ENCODE measurements around the gene IFT43. TPM values are rescaled to one million over a fixed set of nuclear protein-coding genes. Genes with fewer than 3 reads are reported as not detected.

Gene IFT43
- total RNA-seq, 1 experiment from 2014 or later: 54.9 TPM

GRCh38 chr14:76083796-76084765, 98.5 kb downstream of the IFT43 start:
- Histone ChIP-seq H3K4me3 (no peak overlapping the region), H3K27me3 (no peaks in the 10 kb centered on the region), H3K36me3 (no peaks in the 10 kb centered on the region), H3K9me3 (no peaks in the 10 kb centered on the region)
- DNase-seq: no peak

GRCh38 chr14:76085358-76085757, 99.8 kb downstream of the IFT43 start:
- no peak for DNase-seq
- Histone ChIP-seq H3K36me3 (no peaks in the 10 kb centered on the region), H3K27me3 (no peaks in the 10 kb centered on the region), H3K9me3 (no peaks in the 10 kb centered on the region), H3K4me3 (no peak overlapping the region)

GRCh38 chr14:76086636-76087035, 101.1 kb downstream of the IFT43 start:
- H3K27me3 ChIP-seq: no peaks in the 10 kb centered on the region
- H3K4me3 ChIP-seq: no peak overlapping the region
- DNase-seq: no peak
- H3K9me3 ChIP-seq: no peaks in the 10 kb centered on the region
- no peaks in the 10 kb centered on the region for H3K36me3 ChIP-seq

GRCh38 chr14:76088326-76088725, 102.8 kb downstream of the IFT43 start:
- no peak overlapping the region for H3K4me3 ChIP-seq
- no peaks in the 10 kb centered on the region for H3K9me3 ChIP-seq
- no peak for DNase-seq

GRCh38 chr14:76088771-76089571, 103.4 kb downstream of the IFT43 start:
- no peaks in the 10 kb centered on the region for H3K36me3 ChIP-seq
- DNase-seq: no peak
- H3K27me3 ChIP-seq: no peaks in the 10 kb centered on the region
- H3K9me3 ChIP-seq: no peaks in the 10 kb centered on the region
- no peak overlapping the region for H3K4me3 ChIP-seq

More at GRCh38 chr14:76088326-76088725, 102.8 kb downstream of the IFT43 start:
- no peaks in the 10 kb centered on the region for H3K36me3 ChIP-seq
- H3K27me3 ChIP-seq: no peaks in the 10 kb centered on the region

GRCh38 chr14:76089575-76089974, 104.0 kb downstream of the IFT43 start:
- H3K27me3 ChIP-seq: no peaks in the 10 kb centered on the region
- DNase-seq: no peak
- H3K9me3 ChIP-seq: no peaks in the 10 kb centered on the region
- H3K4me3 ChIP-seq: no peak overlapping the region
- no peaks in the 10 kb centered on the region for H3K36me3 ChIP-seq

- DNase-seq: no peak
- Histone ChIP-seq H3K27me3 (no peaks in the 10 kb centered on the region), H3K9me3 (no peaks in the 10 kb centered on the region), H3K36me3 (no peaks in the 10 kb centered on the region), H3K4me3 (no peak overlapping the region)
Observed at GRCh38 chr14:76090616-76091391, 105.2 kb downstream of the IFT43 start.

GRCh38 chr14:76093077-76093476, 107.5 kb downstream of the IFT43 start:
- no peak for DNase-seq
- Histone ChIP-seq H3K36me3 (no peaks in the 10 kb centered on the region), H3K27me3 (no peaks in the 10 kb centered on the region), H3K4me3 (no peak overlapping the region), H3K9me3 (no peaks in the 10 kb centered on the region)

GRCh38 chr14:76096257-76096656, 110.7 kb downstream of the IFT43 start:
- no peak overlapping the region for H3K4me3 ChIP-seq
- no peaks in the 10 kb centered on the region for H3K36me3 ChIP-seq
- H3K27me3 ChIP-seq: no peaks in the 10 kb centered on the region
- DNase-seq: no peak
- H3K9me3 ChIP-seq: no peaks in the 10 kb centered on the region

GRCh38 chr14:76097547-76097946, 112.0 kb downstream of the IFT43 start:
- Histone ChIP-seq H3K27me3 (no peaks in the 10 kb centered on the region), H3K4me3 (no peak overlapping the region), H3K36me3 (no peaks in the 10 kb centered on the region), H3K9me3 (no peaks in the 10 kb centered on the region)
- DNase-seq: no peak

- no peak for DNase-seq
- Histone ChIP-seq H3K27me3 (no peaks in the 10 kb centered on the region), H3K4me3 (no peak overlapping the region)
Observed at GRCh38 chr14:76098047-76098446, 112.5 kb downstream of the IFT43 start.

GRCh38 chr14:76098916-76099675, 113.5 kb downstream of the IFT43 start:
- no peak for DNase-seq
- Histone ChIP-seq H3K9me3 (no peaks in the 10 kb centered on the region), H3K4me3 (no peak overlapping the region), H3K36me3 (no peaks in the 10 kb centered on the region), H3K27me3 (no peaks in the 10 kb centered on the region)

More at GRCh38 chr14:76098047-76098446, 112.5 kb downstream of the IFT43 start:
- Histone ChIP-seq H3K9me3 (no peaks in the 10 kb centered on the region), H3K36me3 (no peaks in the 10 kb centered on the region)

- no peak for DNase-seq
- no peaks in the 10 kb centered on the region for H3K36me3 ChIP-seq
- H3K4me3 ChIP-seq: no peak overlapping the region
- H3K9me3 ChIP-seq: no peaks in the 10 kb centered on the region
- H3K27me3 ChIP-seq: no peaks in the 10 kb centered on the region
Observed at GRCh38 chr14:76100236-76100635, 114.7 kb downstream of the IFT43 start.

GRCh38 chr14:76101391-76102379, 116.1 kb downstream of the IFT43 start:
- Histone ChIP-seq H3K36me3 (no peaks in the 10 kb centered on the region), H3K4me3 (no peak overlapping the region), H3K9me3 (no peaks in the 10 kb centered on the region), H3K27me3 (no peaks in the 10 kb centered on the region)
- DNase-seq: no peak

GRCh38 chr14:76104802-76105355, 119.3 kb downstream of the IFT43 start:
- Histone ChIP-seq H3K9me3 (no peaks in the 10 kb centered on the region), H3K36me3 (no peaks in the 10 kb centered on the region), H3K27me3 (no peaks in the 10 kb centered on the region), H3K4me3 (no peak overlapping the region)
- no peak for DNase-seq
